Cardiac fibroblast (primary cell): Measurements from ENCODE around the gene TRIM56.

Experiments
- DNase-seq, 2 donors: peaks; one replicate each; pipeline versions ENCODE4 v3.0.0 to v3.0.0-alpha.2; 2010; ENCODE audit warnings: low read depth in 2 of 2
- H3K4me3 ChIP-seq, 2 donors: replicated peaks in 1 of 2; 1 replicate in 1 of 2; 2 replicates in 1 of 2; pipeline ENCODE4 v1.5.1; 2011; ENCODE audit warnings: low read depth in 2 of 2, low read length in 2 of 2, mild to moderate bottlenecking in 2 of 2, moderate library complexity in 1 of 2
- CTCF ChIP-seq: IDR thresholded peaks from one replicate; pipeline ENCODE4 v1.5.1; 2011; ENCODE audit warnings: low read depth, mild to moderate bottlenecking, low read length, inconsistent platforms

Gene TRIM56

GRCh38 chr7:101121991-101122932 is 37.0 kb downstream of the TRIM56 start:
- peak; percentile 99 for DNase-seq
- TF ChIP-seq CTCF, result no peak
- H3K4me3 ChIP-seq, result peak overlapping the region; percentile 27

GRCh38 chr7:101122933-101123702 is 37.8 kb downstream of the TRIM56 start:
- no peak for TF ChIP-seq CTCF
- DNase-seq, result no peak
- H3K4me3 ChIP-seq, result no peak overlapping the region

GRCh38 chr7:101123703-101124068 is 38.4 kb downstream of the TRIM56 start:
- TF ChIP-seq CTCF, result no peak
- no peak overlapping the region for H3K4me3 ChIP-seq
- no peak for DNase-seq

GRCh38 chr7:101124376-101125056 is 39.2 kb downstream of the TRIM56 start:
- DNase-seq, result peak; percentile 89 to 92
- TF ChIP-seq CTCF, result no peak

GRCh38 chr7:101125989-101126650 is 40.8 kb downstream of the TRIM56 start:
- no peak for TF ChIP-seq CTCF
- peak; percentile 89 to 98 for DNase-seq
- H3K4me3 ChIP-seq, result peak overlapping the region; percentile 39 to 61

More at GRCh38 chr7:101124376-101125056, 39.2 kb downstream of the TRIM56 start:
- no peak overlapping the region for H3K4me3 ChIP-seq

GRCh38 chr7:101126651-101127459 is 41.6 kb downstream of the TRIM56 start, which contains the start of gene SERPINE1:
Gene SERPINE1 (plus strand): TSS chr7:101127104. CDS start chr7:101128394, 1,290 bp downstream.
- peak within 1 kb of the TSS; percentile 61 to 95 for H3K4me3 ChIP-seq
- peak; percentile 100 for DNase-seq
- peak; percentile 9 for TF ChIP-seq CTCF
